SU-DHL-6 (cell line): ENCODE results near the gene SRP72.

Experiments
- H2AFZ ChIP-seq: fragments of 200-600 bp; sonication (generic); 2 replicates; pipeline ENCODE4 v1.6.1; 2014; ENCODE audit warnings: low read depth, mild to moderate bottlenecking, moderate library complexity, mixed read lengths, antibody characterized with exemption, low read length; ENCODE audit not compliant: severe bottlenecking
- H3F3A ChIP-seq: fragments of 200-600 bp; shearing (Covaris generic); 2 replicates; pipeline ENCODE4 v1.6.0; 2016; ENCODE audit warnings: antibody characterized with exemption, mild to moderate bottlenecking; ENCODE audit not compliant: insufficient read depth
- H3K27ac ChIP-seq: fragments of 200-600 bp; sonication (generic); 2 replicates; pipeline ENCODE4 v1.5.1; 2016; ENCODE audit warnings: low read depth, mild to moderate bottlenecking, low read length, moderate library complexity, mixed read lengths
- H3K27me3 ChIP-seq: fragments of 200-600 bp; sonication (generic), shearing (Covaris generic); 2 replicates; pipeline ENCODE4 v1.6.0; 2014; ENCODE audit warnings: mild to moderate bottlenecking, low read length
- H3K36me3 ChIP-seq: fragments of 200-600 bp; sonication (generic); 2 replicates; pipeline ENCODE4 v1.6.1; 2014; ENCODE audit warnings: mild to moderate bottlenecking, low read length, mixed read lengths
- H3K4me2 ChIP-seq: fragments of 300-600, 200-600 bp; shearing (Covaris generic), sonication (generic); 2 replicates; pipeline ENCODE4 v1.6.0; 2014; ENCODE audit warnings: low read length, low read depth, mild to moderate bottlenecking; ENCODE audit not compliant: poor library complexity, severe bottlenecking
- H3K4me3 ChIP-seq: fragments of 200-600 bp; sonication (generic); 2 replicates; pipeline ENCODE4 v1.5.1; 2014; ENCODE audit warnings: antibody characterized with exemption, low read length, mild to moderate bottlenecking, mixed read lengths; ENCODE audit not compliant: insufficient read depth, poor library complexity, severe bottlenecking
- H3K79me2 ChIP-seq: fragments of 200-600 bp; sonication (generic); 2 replicates; pipeline ENCODE4 v1.6.1; 2014; ENCODE audit warnings: mild to moderate bottlenecking, low read length, moderate library complexity; ENCODE audit not compliant: insufficient read depth
- H3K9ac ChIP-seq: fragments of 200-600 bp; sonication (generic); 2 replicates; pipeline ENCODE4 v1.7.0; 2014; ENCODE audit warnings: mild to moderate bottlenecking, low read length
- H3K9me2 ChIP-seq: fragments of 200-600 bp; sonication (generic); replicated peaks from 2 replicates; pipeline ENCODE4 v1.6.1; 2014; ENCODE audit warnings: low read length; ENCODE audit not compliant: insufficient read depth
- H3K9me3 ChIP-seq: fragments of 200-600 bp; sonication (generic); 2 replicates; pipeline ENCODE4 v1.6.1; 2014; ENCODE audit warnings: low read length, mixed read lengths; ENCODE audit not compliant: insufficient read depth
- H4K20me1 ChIP-seq: fragments of 200-600 bp; sonication (generic); 2 replicates; pipeline ENCODE4 v1.6.1; 2014; ENCODE audit warnings: low read depth, mild to moderate bottlenecking, antibody characterized with exemption, low read length, moderate library complexity, mixed read lengths
- EZH2phosphoT487 ChIP-seq: fragments of 200-600 bp; sonication (generic), shearing (Covaris generic); conservative IDR thresholded peaks from 2 replicates; pipeline ENCODE4 v1.6.1; 2018; ENCODE audit warnings: mild to moderate bottlenecking, antibody characterized with exemption, low read length, moderate library complexity, mixed read lengths
- TF ChIP-seq, protein P1 (sequence below): fragments of 200-600 bp; sonication (generic); IDR thresholded peaks from one replicate; pipeline ENCODE4 v1.5.1; 2017; ENCODE audit warnings: antibody characterized with exemption, mild to moderate bottlenecking, low read length, moderate library complexity; ENCODE audit not compliant: insufficient read depth, poor library complexity, severe bottlenecking

SRP72 gene

DNA sequence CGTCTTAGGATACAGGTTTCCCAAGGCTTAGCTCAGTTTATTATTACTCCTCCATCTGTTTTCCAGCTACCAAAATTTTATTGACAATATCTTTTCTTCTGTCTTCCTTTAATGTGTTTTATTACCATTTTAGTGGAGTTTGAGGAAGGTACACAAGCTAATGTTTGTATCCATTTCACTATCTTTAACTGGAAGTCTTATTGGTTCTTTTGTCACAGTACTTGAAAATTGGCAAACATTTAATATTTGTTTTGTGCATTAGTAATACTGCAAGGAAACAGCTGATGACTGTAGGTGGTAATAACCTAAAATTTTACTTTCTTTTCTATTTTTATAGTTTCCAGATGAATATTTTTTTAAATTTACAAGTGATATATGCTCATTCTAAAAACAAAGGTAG lies 28.8 kb downstream of the SRP72 start:
- no peaks in the 10 kb centered on the region for H3K9me2 ChIP-seq
- 0 out of 2 replicates have a peak, but pooled peaks cover 7% of the 10 kb centered on the region for H3K36me3 ChIP-seq
- no peaks in the 10 kb centered on the region for H3K79me2 ChIP-seq
- H3K4me3 ChIP-seq: no peak overlapping the region
- TF ChIP-seq, protein P1, sequence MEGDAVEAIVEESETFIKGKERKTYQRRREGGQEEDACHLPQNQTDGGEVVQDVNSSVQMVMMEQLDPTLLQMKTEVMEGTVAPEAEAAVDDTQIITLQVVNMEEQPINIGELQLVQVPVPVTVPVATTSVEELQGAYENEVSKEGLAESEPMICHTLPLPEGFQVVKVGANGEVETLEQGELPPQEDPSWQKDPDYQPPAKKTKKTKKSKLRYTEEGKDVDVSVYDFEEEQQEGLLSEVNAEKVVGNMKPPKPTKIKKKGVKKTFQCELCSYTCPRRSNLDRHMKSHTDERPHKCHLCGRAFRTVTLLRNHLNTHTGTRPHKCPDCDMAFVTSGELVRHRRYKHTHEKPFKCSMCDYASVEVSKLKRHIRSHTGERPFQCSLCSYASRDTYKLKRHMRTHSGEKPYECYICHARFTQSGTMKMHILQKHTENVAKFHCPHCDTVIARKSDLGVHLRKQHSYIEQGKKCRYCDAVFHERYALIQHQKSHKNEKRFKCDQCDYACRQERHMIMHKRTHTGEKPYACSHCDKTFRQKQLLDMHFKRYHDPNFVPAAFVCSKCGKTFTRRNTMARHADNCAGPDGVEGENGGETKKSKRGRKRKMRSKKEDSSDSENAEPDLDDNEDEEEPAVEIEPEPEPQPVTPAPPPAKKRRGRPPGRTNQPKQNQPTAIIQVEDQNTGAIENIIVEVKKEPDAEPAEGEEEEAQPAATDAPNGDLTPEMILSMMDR: no peak
- no peak for TF ChIP-seq EZH2phosphoT487
- no peak overlapping the region for H3K4me2 ChIP-seq
- no peak overlapping the region for H3K27ac ChIP-seq
- H3K27me3 ChIP-seq: no peaks in the 10 kb centered on the region
- no peaks in the 10 kb centered on the region for H3F3A ChIP-seq
- H4K20me1 ChIP-seq: no peaks in the 10 kb centered on the region
- H3K9me3 ChIP-seq: no peaks in the 10 kb centered on the region
- H2AFZ ChIP-seq: no peak overlapping the region
- H3K9ac ChIP-seq: no peak overlapping the region

DNA sequence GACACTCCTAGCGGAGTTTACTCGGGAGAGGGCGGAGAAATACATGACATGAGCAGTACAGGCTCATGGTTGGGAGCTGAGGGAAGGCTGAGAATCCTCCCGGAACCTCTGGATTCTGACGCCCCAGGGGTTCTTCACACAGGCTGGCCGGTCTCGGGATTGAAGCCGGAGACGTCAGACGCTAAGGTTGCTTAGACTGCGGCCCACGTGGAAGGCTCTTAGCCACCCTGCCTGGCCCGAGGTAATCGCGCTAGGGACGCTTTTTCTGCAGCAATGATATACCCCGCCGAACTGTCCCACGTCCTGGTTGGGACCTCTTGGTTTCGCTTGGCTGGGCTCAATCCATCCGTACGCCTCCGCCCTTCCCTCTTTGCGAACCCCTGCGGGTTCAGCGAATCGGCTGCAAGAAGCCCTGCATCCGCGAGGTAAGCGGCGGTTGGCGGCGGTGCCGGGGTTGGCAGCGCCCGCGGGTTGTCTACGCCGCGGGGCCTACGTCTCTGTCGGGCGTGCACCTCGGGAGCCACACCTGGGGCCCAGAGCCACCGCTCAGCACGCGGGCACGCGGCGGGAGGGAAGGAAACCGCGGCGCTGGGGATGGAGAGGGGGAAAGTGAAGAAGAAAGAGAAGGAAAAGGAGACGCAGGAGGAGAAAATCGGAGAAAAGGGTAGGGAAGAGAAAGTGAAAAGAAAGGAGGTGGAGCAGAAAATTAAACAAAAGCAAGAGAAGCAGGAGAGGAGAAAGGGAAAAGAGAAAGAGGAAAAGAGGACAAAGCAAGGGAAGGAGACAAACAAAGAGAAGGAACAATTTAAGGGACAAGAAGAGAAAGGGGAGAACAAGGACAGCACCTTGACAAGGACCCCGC lies 38.1 kb downstream of the SRP72 start, which contains the start of gene ARL9:
TSS of gene ARL9 (plus strand) at position 523 of the 862 bp plus-strand sequence. CDS start at position 595, 72 bp downstream.
- Histone ChIP-seq H3K4me2 (no peak within 1 kb of the TSS), H2AFZ (no peak within 1 kb of the TSS), H3K9me2 (no peaks in the 10 kb centered on the region), H4K20me1 (no peaks in the 10 kb centered on the region), H3K9ac (no peak within 1 kb of the TSS), H3K27me3 (no peaks in the 10 kb centered on the region), H3K9me3 (no peaks in the 10 kb centered on the region), H3K27ac (no peak within 1 kb of the TSS), H3F3A (no peaks in the 10 kb centered on the region), H3K36me3 (no peaks in the 10 kb centered on the region), H3K79me2 (no peaks in the 10 kb centered on the region), H3K4me3 (no peak within 1 kb of the TSS)
- no peak for TF ChIP-seq EZH2phosphoT487
- TF ChIP-seq, protein P1: no peak

DNA sequence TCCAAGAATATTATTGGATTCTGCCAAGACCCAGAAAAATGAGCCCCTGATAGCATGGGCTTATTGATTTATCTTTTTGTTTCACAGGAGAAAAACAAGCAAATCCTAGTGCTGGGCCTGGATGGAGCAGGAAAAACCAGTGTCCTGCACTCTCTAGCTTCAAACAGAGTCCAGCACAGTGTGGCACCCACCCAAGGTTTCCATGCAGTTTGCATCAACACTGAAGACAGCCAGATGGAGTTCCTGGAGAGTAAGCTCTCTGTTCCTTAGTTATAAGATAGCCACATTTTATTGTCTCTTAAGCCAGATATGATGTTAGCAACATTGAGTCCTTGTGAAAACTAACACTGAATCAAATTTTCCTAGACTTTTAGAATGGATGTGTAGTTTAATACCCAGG lies 43.7 kb downstream of the SRP72 start:
- H3K36me3 ChIP-seq: no peaks in the 10 kb centered on the region
- H4K20me1 ChIP-seq: no peaks in the 10 kb centered on the region
- H3K79me2 ChIP-seq: no peaks in the 10 kb centered on the region
- no peak overlapping the region for H3K4me3 ChIP-seq
- H3K27me3 ChIP-seq: no peaks in the 10 kb centered on the region
- H2AFZ ChIP-seq: no peak overlapping the region
- TF ChIP-seq, protein P1: no peak
- no peak for TF ChIP-seq EZH2phosphoT487
- no peak overlapping the region for H3K9ac ChIP-seq
- H3F3A ChIP-seq: no peaks in the 10 kb centered on the region
- no peak overlapping the region for H3K27ac ChIP-seq
- H3K4me2 ChIP-seq: no peak overlapping the region
- H3K9me2 ChIP-seq: no peaks in the 10 kb centered on the region
- no peaks in the 10 kb centered on the region for H3K9me3 ChIP-seq
